NCI-H1105 (cell line): ENCODE measurements around the gene TENM4.
A peak's percentile ranks its signal among the peaks of the same experiment; 100 is the strongest.

Source experiments
- DNase-seq: peaks from one replicate; lab custom pipeline; 2025; lab: John Stamatoyannopoulos, UW

TENM4 gene

DNA sequence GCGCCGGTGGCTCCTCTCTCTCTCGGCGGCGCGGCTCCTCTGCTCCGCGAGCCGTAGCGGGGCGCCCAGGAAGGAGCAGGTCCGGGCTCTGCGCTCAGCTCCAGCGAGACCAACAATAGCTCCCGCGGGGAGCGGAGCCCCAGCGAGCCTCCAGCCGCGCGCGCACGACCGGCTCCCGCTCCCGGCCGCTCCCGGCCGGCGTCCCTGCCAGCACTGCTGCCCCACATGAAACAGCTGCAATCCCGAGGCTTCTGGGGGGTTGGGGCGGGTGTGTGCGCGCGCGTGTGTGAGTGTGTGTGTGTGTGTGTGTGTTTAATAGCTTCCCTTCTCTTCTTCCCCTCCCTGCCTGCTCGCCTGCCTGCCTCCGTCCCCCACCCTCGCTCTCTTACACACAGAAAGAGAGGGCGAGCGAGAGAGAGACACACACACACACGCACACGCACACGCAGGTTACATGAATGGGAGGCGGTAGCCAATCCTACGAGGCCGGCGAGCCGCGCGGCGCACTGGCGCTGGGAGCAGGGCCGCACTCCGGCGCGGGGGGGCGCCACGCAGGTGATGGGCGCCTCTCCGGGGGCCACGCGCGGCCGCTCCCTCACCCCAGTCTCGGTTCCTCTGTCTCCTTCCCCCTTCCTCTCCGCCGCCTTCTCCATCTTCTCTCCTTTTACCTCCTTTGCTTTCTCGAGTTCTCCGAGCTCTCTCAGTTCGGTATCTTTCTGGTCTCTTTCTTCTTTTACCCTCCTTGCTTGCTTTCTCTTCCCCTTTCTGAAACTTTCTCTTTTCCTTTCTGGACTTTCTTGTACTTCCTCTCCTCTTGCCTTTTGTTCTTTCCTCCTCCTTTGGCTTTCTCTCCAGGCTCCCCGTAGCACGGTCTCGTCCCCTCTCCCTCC, at the start of gene TENM4:
TENM4 (minus strand) TSS at position 460 of the 890 bp plus-strand sequence. CDS start 371,086 bp downstream, outside the sequence.
- peak; percentile 77 for DNase-seq

DNA sequence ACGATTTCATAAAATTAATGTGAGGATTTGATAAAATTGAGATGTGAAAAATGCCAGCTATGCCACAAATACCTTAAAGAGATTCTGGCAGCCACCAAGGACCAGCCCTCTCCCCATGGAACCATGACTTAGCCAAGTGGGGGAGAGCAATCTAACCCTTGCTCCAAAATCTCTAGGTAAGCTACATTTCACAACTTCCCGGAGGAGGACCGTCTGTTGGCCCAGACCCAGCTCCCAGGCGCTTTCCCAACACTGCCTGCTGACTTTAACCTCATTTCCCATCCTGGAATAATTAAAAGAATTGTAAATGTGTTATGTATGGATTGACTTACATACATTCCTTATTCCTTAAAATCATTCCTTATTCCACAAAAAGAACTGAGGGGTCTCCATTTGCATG, 47.5 kb upstream of the TENM4 start:
- DNase-seq, result no peak

DNA sequence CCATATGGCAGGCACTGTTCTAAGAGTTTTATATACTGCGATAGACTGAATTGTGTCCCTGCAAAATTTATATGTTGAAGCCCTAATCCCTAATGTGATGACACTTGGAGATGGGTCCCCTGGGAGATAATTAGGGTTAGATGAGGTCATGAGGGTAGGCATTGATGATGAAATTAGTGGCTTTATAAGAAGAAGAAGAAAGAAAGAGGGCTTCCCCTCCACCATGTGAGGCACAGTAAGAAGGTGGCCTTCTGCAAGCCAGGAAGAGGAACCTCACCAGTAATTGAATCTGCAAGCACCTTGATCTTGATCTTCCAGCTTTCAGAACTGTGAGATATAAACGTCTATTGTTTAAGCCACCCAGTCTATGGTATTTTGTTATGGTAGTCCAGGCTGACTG, 46.6 kb upstream of the TENM4 start:
- no peak for DNase-seq

DNA sequence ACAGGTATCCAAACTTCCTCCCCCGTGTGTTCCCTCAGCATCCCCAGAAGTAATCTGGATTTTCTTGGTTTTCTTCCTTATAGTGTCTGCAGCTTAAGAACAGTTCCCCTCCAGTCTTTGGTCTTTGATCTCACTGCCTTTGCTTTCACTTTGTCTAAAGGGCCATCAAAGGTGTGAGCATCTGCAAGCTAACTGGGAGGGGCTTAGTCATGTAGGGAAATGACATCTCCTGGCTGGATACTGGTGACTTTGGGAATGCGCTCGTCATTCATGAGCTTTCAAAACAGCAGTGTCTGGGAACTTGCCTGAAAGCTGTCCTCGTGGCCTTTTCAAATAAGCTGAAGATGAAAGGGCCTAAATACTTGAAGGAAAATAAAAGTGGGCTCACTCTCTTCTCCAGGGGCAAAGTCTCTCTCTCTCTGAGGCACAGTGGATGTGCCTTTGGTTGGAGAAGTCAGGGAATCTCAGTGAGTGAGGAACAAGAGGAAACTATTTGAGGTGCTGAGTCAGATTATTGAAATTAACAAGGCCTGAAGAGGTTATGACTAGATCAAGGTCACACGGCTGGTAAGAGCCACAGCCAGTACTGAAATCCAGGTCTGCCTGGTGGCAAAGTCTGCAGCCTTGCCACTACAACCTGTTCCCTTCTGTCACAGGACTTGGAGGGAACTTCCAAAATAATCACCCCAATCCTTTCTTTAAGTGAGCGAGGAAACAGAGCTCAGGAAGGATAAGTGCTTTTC, 45.6 kb upstream of the TENM4 start:
- DNase-seq, result no peak

DNA sequence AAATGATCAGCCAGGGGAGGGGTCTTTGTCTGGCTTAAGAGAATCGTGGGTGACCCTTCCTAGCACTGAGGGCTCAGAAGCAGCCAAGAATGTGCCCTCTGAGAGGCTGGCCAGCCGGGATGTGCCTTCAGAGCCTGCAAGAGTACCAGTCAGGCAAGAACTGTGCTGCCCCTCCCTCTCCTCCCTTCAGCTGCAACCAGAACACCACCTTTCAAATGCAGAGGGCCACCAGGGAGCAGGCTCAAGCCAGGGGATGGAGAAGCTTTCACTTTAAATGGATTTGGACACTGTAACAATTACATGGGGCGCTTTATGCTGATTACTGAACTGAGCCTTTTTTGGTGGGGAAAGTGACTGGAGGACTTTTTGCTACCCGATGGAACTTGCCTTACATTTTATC, 44.9 kb upstream of the TENM4 start:
- DNase-seq, result no peak

DNA sequence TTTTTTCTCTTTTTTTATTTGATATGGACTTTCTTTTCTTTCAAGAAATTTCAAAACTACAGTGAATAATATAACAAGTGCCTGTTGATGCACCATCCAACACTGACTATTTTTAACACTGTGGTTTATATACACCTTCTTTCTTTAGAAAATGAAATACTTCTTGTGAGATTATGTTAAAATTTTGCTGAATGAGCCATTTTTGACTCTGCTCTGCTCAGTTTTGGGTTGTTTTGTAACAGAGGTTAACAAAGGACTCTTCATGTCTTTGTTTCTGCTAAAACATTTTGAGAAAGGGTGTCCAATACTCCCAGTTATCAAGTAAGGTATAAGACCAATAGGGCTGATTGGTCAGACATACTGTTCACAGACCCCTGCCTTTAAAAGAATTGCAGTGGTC, 44.0 kb upstream of the TENM4 start:
- DNase-seq, result no peak

DNA sequence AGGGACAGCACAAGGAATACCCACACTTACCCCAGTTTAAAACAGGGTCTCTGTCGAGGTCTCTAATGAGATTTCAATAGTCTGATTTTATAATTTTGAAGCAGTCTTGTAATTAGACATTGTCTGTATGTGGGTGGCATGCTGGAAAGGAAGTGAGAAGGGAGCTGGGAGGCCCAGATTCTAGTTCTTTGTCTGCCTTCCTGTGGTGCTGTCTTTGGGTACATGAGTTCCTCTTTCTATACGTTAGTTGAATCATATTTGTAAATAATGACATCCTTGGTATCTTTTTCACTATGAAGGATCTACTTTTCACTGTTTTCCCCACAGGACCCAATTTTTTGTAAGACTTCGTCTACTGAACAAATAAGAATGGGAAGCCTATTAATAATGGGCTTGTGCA, 42.0 kb upstream of the TENM4 start:
- no peak for DNase-seq

DNA sequence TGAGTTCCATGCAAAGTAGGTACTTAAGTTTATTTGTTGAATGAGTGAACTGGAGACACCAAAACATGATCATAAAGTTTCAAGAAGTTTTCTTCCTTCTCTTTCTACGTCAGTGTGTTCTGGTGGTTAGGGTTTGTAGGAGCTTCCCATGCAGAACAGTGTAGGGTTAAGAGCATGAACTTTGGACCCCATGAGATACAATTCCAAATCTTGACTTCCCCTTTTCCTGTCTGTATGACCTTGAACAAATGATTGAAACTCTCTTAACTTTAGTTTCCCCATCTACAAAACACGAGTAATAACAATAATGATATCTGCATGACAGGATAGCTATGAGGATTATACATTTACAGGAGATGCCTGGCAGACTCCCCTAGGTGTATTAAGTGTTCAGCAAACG, 41.0 kb upstream of the TENM4 start:
- no peak for DNase-seq

DNA sequence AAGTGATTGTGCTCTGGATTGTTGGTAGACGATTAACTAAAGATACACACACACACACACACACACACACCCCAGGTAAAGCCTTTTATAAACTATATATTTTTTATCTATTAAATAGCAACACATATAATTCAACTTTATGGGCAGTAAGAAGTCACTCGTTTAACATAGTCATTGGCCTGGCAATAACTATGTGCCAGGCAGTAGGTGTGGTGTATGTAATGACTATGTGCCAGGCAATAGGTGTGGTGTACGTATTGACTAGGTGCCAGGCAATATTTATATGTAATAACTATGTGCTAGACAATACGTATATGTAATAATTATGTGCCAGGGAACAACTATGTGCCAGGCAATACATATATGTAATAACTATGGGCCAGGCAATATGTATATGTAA, 40.0 kb upstream of the TENM4 start:
- no peak for DNase-seq

DNA sequence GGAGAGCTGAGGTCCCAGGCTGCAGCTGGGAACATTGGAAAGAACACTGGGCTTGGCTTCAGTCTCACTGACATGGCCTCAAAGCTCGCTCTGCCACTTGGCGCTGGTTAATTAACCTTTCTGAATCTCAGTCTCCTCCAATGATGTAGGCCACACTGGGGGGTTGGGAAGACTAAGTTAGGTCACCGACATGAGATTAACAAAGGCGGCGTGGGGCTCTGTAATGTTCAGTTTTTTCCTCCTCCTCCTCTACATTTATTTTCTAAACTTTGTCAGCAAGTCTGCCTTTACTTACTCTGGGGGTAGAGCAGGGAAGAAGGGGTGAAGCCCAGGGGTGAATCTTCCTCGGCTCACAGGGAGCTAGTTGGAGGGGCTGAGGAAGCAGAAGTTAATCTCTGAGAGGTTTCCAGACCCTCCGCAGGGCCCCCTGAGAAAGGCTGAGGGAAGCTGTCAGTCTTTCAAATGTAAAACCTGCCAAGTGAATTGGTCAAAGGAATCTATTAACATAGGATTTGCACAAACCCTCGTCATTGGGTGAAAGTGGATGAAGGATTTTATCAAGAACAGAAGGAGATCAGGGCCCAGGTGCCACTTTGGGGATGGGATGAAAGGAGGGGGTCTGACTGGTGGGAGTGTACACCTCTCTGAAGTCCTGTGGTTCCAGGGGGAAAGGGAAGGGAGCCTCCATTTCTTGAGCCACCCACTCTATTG, 32.1 kb upstream of the TENM4 start:
- no peak for DNase-seq

DNA sequence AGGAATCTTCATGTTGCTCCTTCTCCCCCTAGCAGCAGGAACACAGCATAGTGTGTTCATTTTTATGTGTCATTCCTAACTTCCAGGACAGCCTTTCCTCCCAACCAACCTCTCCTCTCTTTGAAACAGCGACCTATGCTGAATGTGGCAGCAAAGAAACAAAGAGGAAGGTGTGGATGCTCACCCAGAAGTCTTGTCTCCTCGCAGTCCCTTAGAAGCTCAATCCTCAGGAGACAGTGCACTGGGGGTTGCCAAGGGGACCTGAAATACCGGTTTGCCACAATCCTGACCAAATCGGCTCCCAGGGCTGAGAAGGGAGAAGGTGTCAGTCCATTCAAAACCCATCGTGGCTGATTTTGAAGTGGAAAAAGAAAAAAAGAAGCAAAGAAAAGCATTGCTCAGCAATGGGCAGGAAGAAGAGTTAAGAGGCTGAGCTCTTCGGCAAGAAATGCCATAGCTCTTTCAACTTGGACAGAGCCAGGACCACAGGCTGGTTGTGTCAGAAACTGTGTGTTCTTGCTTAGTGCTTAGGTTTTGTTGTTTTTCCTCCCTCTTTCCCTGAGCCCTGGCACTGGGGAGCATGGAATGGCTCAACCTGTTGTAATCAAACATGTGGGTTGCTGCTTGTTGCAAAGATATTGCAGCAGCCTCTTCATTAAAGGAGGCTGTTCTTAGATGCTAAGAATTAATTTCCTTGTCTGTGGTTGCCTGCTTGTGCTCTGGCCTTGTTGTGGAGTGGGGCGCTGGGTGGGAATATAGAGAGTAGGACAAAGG, 30.4 kb upstream of the TENM4 start:
- DNase-seq, result no peak

DNA sequence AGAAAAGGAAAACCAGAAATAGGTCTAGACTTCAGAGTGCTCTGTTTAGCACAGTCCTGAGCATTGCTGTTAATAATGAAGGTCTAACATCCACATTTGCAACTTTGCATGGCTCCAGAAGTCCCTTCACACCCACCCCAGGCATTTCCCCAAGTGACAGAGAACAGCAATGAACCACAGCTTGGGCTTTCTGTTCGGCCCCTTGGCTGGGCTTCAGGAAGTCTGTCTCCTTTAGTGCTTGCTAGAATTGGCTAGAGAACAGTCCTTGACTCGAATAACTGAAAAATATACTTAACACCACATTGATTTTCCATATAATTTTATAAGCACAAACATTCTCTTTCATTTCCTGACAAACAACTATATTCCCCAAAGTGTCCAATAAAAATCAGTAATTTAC, 29.3 kb upstream of the TENM4 start:
- DNase-seq, result no peak

DNA sequence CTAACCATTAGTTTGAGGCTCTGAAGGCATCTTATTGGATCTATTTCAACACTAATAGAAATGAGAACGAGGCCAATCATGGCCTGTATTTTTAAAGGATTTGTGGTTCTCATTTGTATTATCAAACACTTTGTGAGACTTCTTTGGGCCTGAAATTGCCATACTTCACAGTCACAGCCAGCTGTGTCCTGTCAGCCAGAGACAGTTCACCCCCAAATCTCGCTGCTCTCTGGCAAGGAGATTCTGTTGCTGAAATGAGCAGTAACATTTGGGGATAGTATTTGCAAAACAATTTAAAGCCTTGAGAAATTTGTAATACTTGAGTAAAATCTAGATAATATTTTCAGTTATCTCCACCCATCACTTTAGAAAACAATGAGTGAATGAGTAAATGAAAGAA, 26.9 kb upstream of the TENM4 start:
- DNase-seq, result no peak

DNA sequence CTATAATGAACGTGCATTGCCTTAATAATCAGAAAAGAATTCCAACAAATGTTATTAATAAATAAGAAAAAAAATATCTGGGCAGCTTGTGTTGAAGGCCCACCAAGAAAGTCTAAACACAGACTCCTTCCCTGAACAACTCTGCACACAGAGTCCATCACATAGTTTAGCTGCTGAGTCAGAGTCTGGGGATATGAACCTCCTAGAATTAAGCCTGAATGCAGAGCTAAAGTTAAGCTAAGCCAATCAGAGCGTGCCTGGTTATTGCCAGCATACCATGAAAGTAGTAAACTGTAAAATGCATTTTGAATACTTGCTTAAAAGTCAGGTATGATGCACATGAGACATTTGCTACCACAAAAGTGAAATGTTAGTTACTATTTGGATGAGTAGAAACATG, 25.6 kb upstream of the TENM4 start:
- no peak for DNase-seq

DNA sequence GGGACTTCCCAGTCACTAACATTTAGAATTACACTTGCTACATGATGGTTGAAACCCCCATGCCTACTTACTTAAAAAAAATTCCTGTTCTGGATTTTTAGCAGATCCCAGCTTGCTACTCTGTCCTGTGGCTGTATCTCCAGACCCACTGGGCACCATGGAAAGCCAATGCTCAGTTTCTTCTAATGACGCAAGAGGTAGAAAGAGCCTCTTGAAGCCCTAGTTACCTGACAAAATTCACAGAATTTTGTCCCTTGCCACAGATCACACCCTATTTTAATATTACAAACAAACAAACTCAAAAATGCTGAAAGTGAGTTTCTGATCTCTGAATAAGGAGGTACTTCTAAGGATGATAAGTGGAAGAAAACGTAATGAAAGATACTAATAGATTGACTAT, 24.3 kb upstream of the TENM4 start:
- DNase-seq, result no peak

DNA sequence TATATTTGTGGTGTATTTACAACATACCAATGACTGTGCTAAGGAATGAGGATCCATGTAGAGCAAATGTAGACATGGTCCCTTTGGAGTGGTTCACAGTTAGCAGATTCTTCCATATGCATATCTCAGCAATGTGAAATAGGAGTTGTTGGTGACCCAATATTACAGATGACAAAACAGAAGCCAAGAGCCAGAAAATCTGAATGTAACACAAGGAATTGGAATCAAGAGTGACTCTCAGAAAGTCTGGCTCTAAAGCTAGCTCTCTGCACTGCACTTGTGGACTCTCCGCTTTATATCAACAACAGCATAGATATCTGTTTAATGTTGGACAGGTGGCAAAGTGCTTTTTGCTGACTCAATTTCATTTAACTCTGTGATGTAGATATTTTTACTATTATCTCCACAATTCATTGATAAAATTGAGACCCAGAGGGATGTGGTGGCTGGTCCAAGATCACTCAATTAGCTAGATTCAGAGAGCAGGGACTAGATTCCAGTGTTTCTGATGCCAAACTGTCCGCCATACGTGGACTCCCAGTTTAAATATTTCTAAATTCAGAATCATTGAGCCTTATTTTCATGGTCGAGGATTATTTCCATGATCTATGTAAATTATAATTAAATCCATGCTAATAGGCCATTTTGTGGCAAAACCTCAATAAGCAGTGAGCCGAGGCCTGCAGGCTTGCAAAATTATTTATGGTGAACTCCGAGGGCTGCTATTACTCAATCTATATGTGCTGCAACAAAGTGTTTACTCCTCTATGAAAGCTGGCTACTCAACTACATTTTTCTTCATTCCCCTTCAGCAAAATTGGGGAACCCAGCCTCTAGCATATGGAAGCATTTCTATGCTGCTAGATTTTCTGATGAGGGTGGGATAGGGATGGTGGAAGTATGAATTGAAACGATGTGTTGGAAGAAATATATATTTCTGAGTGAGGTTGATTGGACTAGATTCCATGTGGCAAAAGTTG, 21.1 kb upstream of the TENM4 start:
- no peak for DNase-seq

DNA sequence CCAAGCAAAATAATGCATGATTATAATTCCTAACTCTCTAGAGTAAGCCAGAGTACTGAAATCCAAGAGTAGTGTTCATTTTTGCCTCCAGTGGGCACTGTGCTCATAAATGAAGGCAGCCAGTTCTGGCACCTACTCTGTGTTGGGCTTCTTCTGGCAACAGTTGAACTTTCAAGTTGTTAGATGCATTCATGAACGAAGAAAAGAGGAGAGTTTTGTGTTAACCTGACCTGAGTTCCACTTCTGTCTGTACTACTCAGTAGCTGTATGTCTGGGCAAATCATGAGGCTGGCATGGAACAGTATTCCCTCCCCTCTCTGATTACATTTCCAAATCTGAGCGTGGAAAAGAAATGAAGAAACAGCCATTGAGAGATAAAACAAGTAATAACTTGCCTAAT, 20.3 kb upstream of the TENM4 start:
- peak; percentile 30 for DNase-seq

DNA sequence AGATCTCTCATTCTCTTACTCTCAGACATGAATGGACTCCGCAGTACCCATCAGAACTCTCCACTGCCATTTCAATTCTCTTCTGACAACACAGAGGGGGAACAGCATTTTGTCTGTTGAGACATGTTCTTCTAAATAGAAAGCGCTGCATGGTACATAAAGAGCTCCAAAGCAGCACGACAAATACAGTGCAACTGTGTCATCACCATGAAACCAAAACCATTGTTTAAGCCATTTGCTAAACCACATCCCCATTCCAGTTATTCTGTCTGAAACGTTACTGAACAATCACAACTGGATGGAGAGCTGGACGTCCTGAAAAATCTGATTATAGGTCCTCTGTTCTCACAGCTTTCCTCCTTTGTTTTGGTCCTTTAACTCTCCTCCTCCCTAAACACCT, 17.9 kb upstream of the TENM4 start:
- DNase-seq, result no peak

DNA sequence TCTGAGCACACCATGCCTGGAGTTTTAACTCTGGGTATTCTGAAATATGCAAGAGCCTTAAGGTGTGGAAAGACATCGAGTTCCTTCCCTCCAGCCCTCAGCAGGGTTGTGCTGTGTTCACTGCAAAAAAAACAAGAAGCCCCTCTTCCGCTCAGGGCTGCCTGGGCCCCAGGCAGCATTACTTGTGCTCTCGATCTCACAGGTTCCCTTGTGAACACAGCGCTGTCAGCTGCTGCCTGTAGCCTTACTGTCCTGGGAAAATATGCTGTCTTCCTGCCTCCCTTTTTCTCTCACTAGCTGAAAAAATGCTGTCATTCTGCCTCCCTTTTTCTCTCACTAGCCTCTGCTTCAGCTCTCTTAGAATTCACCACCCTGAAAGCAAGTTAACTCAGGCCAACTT, 15.7 kb upstream of the TENM4 start:
- no peak for DNase-seq

DNA sequence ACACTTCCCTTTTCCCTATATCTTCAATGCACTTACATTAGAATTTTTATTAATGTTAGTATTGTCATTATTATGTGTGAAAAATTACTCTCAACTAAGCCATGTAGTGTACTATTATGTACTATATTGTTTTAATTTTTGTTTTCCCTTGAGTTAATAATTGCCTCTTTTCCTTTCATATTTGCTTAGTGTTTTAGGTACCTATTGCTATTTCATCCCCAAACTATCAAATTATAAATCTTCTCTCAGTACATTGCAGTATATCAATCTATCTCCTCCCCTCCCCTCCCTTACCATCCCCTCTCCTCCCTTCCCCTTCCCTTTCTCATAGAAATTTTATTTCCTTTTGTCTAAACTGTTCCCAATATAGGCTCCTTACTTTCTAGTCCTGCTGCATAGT, 12.8 kb upstream of the TENM4 start:
- no peak for DNase-seq

DNA sequence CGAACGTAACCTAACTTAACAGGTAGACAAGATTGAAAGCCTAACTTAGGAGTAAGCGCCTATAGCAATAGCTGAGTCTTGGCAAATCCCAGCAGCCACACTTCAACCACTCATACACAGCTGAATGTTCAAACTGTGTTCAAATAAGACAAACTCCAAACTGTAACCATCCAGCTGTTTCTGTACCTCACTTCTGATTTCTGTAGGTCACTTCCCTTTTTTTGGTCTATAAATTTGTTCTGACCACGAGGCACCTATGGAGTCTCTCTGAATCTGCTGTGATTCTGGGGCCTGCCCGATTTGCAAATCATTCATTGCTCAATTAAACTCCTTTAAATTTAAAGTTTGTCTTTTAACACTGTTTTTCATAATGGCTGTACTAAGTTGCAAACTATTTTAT, 8.2 kb upstream of the TENM4 start:
- no peak for DNase-seq
